HG03108 (cell line): ENCODE data around the gene CA5A.
A peak's percentile ranks its signal among the peaks of the same experiment; 100 is the strongest.
"Not testable (repeated sequence)": the region's sequence is repeated elsewhere in the genome, so short reads cannot be mapped to it uniquely, and the experiment has no call there.

Experiments used
- ATAC-seq: cut with Tn5 transposase; IDR thresholded peaks from one replicate; pipeline ENCODE4 v1.9.1; 2021; ENCODE audit warnings: moderate library complexity; ENCODE audit not compliant: unreplicated experiment

CA5A gene

GRCh38 chr16:87870418-87871291, 65.7 kb downstream of the CA5A start:
- not testable (repeated sequence) for ATAC-seq

GRCh38 chr16:87869879-87870417, 66.4 kb downstream of the CA5A start:
- not testable (repeated sequence) for ATAC-seq

GRCh38 chr16:87869061-87869878, 67.1 kb downstream of the CA5A start, which contains the start of gene SLC7A5:
SLC7A5 (minus strand) TSS chr16:87869507; CDS start chr16:87869422, 85 bp downstream.
- ATAC-seq = peak; percentile 42

- peak; percentile 2 for ATAC-seq
Observed at GRCh38 chr16:87868254-87869029, 67.9 kb downstream of the CA5A start.

GRCh38 chr16:87865902-87866555, 70.3 kb downstream of the CA5A start:
- ATAC-seq = not testable (repeated sequence)

- ATAC-seq = no peak
Observed at GRCh38 chr16:87864331-87864989, 71.9 kb downstream of the CA5A start.

GRCh38 chr16:87863327-87863635, 73.0 kb downstream of the CA5A start:
- not testable (repeated sequence) for ATAC-seq

- not testable (repeated sequence) for ATAC-seq
Observed at GRCh38 chr16:87862597-87863326, 73.6 kb downstream of the CA5A start.

- ATAC-seq = not testable (repeated sequence)
Observed at GRCh38 chr16:87861300-87862099, 74.8 kb downstream of the CA5A start.

- no peak for ATAC-seq
Observed at GRCh38 chr16:87860553-87861299, 75.6 kb downstream of the CA5A start.

- not testable (repeated sequence) for ATAC-seq
Observed at GRCh38 chr16:87858151-87858993, 78.0 kb downstream of the CA5A start.

- ATAC-seq = no peak
Observed at GRCh38 chr16:87856791-87857228, 79.5 kb downstream of the CA5A start.

- ATAC-seq = no peak
Observed at GRCh38 chr16:87855852-87856715, 80.2 kb downstream of the CA5A start.

GRCh38 chr16:87854907-87855683, 81.2 kb downstream of the CA5A start:
- ATAC-seq = no peak
